Epithelial cell of proximal tubule (primary cell): ENCODE results near the gene ORC5. TPM values are rescaled to one million over a fixed set of nuclear protein-coding genes. Genes with fewer than 3 reads are reported as not detected.

Experiments used
- DNase-seq: peaks from one replicate; pipeline ENCODE4 v3.0.0-alpha.2; 2011; ENCODE audit warnings: low read depth
- H3K4me3 ChIP-seq: 2 replicates; pipeline ENCODE4 v1.5.1; 2011; ENCODE audit warnings: low read depth, mild to moderate bottlenecking, low read length
- CTCF ChIP-seq: conservative IDR thresholded peaks from 2 replicates; pipeline ENCODE4 v1.5.1; 2012; ENCODE audit warnings: low read depth, mild to moderate bottlenecking, low read length
- total RNA-seq: library from RNA; depleted of rRNA; stranded (reverse); fragments of >200 nt; gene quantifications from 2 replicates; pipeline ENCODE4 v1.2.3, GENCODE V29; 2015

ORC5 gene
- total RNA-seq, 1 donor from 2014 or later, result 17.0 TPM

GRCh38 chr7:104150470-104150869 is 57.3 kb downstream of the ORC5 start:
- no peak for TF ChIP-seq CTCF
- no peak for DNase-seq
- no peak overlapping the region for H3K4me3 ChIP-seq

- no peak for TF ChIP-seq CTCF
- DNase-seq, result no peak
- H3K4me3 ChIP-seq, result no peak overlapping the region
These were observed 58.0 kb downstream of the ORC5 start for GRCh38 chr7:104149822-104150221.

GRCh38 chr7:104142147-104142546 is 65.7 kb downstream of the ORC5 start:
- no peak overlapping the region for H3K4me3 ChIP-seq
- no peak for DNase-seq
- TF ChIP-seq CTCF, result no peak

GRCh38 chr7:104137971-104138370 is 69.8 kb downstream of the ORC5 start:
- peak; percentile 37 for DNase-seq
- TF ChIP-seq CTCF, result no peak
- H3K4me3 ChIP-seq, result no peak overlapping the region

GRCh38 chr7:104137511-104137910 is 70.3 kb downstream of the ORC5 start:
- no peak for DNase-seq

GRCh38 chr7:104136981-104137380 is 70.8 kb downstream of the ORC5 start:
- H3K4me3 ChIP-seq, result no peak overlapping the region
- no peak for TF ChIP-seq CTCF
- no peak for DNase-seq

More at GRCh38 chr7:104137511-104137910, 70.3 kb downstream of the ORC5 start:
- H3K4me3 ChIP-seq, result no peak overlapping the region
- TF ChIP-seq CTCF, result no peak

- H3K4me3 ChIP-seq, result no peak overlapping the region
- no peak for TF ChIP-seq CTCF
- no peak for DNase-seq
These were observed 71.3 kb downstream of the ORC5 start for GRCh38 chr7:104136561-104136960.
